Karpas-422 (cell line): ENCODE results near the gene ZC3H18. TPM values are rescaled to one million over a fixed set of nuclear protein-coding genes. Genes with fewer than 3 reads are reported as not detected.

Experiments
- DNase-seq: peaks from one replicate; pipeline ENCODE4 v3.0.0-alpha.2; 2015
- H2AFZ ChIP-seq: fragments of 200-600 bp; sonication (generic); 2 replicates; pipeline ENCODE4 v1.6.1; 2014; ENCODE audit warnings: antibody characterized with exemption, low read length, mixed read lengths
- H3K27ac ChIP-seq: fragments of 200-600 bp; sonication (generic); 2 replicates; pipeline ENCODE4 v1.5.1; 2014; ENCODE audit warnings: mild to moderate bottlenecking, low read length, moderate library complexity
- H3K27me3 ChIP-seq: fragments of 200-600 bp; sonication (generic); 2 replicates; pipeline ENCODE4 v1.6.1; 2014; ENCODE audit warnings: low read length, mixed read lengths
- H3K36me3 ChIP-seq: fragments of 200-600 bp; sonication (generic); 2 replicates; pipeline ENCODE4 v1.6.1; 2014; ENCODE audit warnings: low read length, mixed read lengths; ENCODE audit not compliant: insufficient read depth
- H3K4me1 ChIP-seq: fragments of 200-600 bp; sonication (generic); 2 replicates; pipeline ENCODE4 v1.6.1; 2014; ENCODE audit warnings: mild to moderate bottlenecking, low read length, mixed read lengths
- H3K4me2 ChIP-seq: fragments of 200-600 bp; sonication (generic); 2 replicates; pipeline ENCODE4 v1.6.1; 2014; ENCODE audit warnings: low read length, low read depth, mild to moderate bottlenecking; ENCODE audit not compliant: poor library complexity, severe bottlenecking
- H3K4me3 ChIP-seq: fragments of 200-600 bp; sonication (generic); 2 replicates; pipeline ENCODE4 v1.5.1; 2014; ENCODE audit warnings: mild to moderate bottlenecking, antibody characterized with exemption, low read length, mixed read lengths
- H3K79me2 ChIP-seq: fragments of 200-600 bp; sonication (generic); 2 replicates; pipeline ENCODE4 v1.6.1; 2014; ENCODE audit warnings: mild to moderate bottlenecking, low read length, mixed read lengths
- H3K9ac ChIP-seq: fragments of 200-600 bp; sonication (generic); 2 replicates; pipeline ENCODE4 v1.6.0; 2014; ENCODE audit warnings: low read length
- H3K9me2 ChIP-seq: fragments of 200-600 bp; sonication (generic), shearing (Covaris generic); replicated peaks from 2 replicates; pipeline ENCODE4 v1.6.0; 2014; ENCODE audit warnings: mild to moderate bottlenecking, low read length, moderate library complexity; ENCODE audit not compliant: insufficient read depth
- H3K9me3 ChIP-seq: fragments of 300-700, 200-600 bp; sonication (generic); 2 replicates; pipeline ENCODE4 v1.6.1; 2014; ENCODE audit warnings: low read length, mixed read lengths
- H4K20me1 ChIP-seq: fragments of 200-600 bp; sonication (generic); 2 replicates; pipeline ENCODE4 v1.6.1; 2014; ENCODE audit warnings: mild to moderate bottlenecking, antibody characterized with exemption, low read length, low read depth; ENCODE audit not compliant: insufficient read depth
- total RNA-seq: library from RNA; depleted of rRNA; stranded (reverse); fragments of >200 nt; shearing (Covaris generic); gene quantifications from 2 replicates; pipeline ENCODE4 v1.2.3, GENCODE V29; 2014; ENCODE audit warnings: low replicate concordance

ZC3H18 gene
- total RNA-seq, 1 experiment from 2014 or later: 8.3 TPM

- H3K27ac ChIP-seq: no peak overlapping the region
- no peaks in the 10 kb centered on the region for H3K9me3 ChIP-seq
- H3K9me2 ChIP-seq: no peaks in the 10 kb centered on the region
- H3K36me3 ChIP-seq: no peaks in the 10 kb centered on the region; the same call in 1 of the 2 replicates
- H3K79me2 ChIP-seq: no peaks in the 10 kb centered on the region
- H3K4me3 ChIP-seq: no peak overlapping the region
- no peak for DNase-seq
- H2AFZ ChIP-seq: no peak overlapping the region
- H3K4me2 ChIP-seq: no peak overlapping the region
- H3K9ac ChIP-seq: no peak overlapping the region
- H4K20me1 ChIP-seq: peaks cover 25% of the 10 kb centered on the region; the same call in 1 of the 2 replicates
- no peaks in the 10 kb centered on the region for H3K27me3 ChIP-seq
- H3K4me1 ChIP-seq: peaks cover 28% of the 10 kb centered on the region
Observed at GRCh38 chr16:88632587-88632930, 62.4 kb downstream of the ZC3H18 start.

DNA sequence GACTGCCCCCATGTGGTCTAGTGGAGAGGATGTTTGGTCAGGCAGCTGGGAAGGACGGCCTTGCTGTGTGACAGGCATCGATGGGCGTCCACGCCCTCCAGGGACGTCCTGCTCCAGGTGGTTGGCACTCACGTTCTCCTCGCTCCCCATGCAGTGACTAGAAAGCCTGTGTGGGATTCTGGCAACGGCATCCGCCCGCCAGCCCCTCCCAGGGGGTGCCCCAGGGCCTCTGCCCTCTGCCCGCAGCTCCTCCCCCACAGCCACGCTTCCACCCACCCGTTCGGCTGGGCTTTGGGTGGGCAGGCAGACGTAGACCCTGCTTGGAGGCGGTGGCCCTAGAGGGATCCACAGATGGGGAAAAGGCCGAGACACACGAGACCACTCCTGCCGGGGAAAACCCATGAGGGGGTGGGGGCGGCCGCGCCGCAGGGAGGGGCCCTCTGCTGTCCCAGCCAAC is 63.5 kb downstream of the ZC3H18 start:
- peaks cover 28% of the 10 kb centered on the region for H3K4me1 ChIP-seq
- no peaks in the 10 kb centered on the region for H3K9me2 ChIP-seq
- H3K27me3 ChIP-seq: no peaks in the 10 kb centered on the region
- H3K4me3 ChIP-seq: peak overlapping the region; percentile 31; the same call in 1 of the 2 replicates
- H3K4me2 ChIP-seq: peak overlapping the region; percentile 54
- no peaks in the 10 kb centered on the region for H3K9me3 ChIP-seq
- DNase-seq: peak; percentile 67
- H2AFZ ChIP-seq: no peak overlapping the region
- 0 out of 2 replicates have a peak overlapping the region, but pooled peaks have one; percentile 19 for H3K9ac ChIP-seq
- no peak overlapping the region for H3K27ac ChIP-seq
- peaks cover 30% of the 10 kb centered on the region for H4K20me1 ChIP-seq
- no peaks in the 10 kb centered on the region for H3K79me2 ChIP-seq
- no peaks in the 10 kb centered on the region; the same call in 1 of the 2 replicates for H3K36me3 ChIP-seq

DNA sequence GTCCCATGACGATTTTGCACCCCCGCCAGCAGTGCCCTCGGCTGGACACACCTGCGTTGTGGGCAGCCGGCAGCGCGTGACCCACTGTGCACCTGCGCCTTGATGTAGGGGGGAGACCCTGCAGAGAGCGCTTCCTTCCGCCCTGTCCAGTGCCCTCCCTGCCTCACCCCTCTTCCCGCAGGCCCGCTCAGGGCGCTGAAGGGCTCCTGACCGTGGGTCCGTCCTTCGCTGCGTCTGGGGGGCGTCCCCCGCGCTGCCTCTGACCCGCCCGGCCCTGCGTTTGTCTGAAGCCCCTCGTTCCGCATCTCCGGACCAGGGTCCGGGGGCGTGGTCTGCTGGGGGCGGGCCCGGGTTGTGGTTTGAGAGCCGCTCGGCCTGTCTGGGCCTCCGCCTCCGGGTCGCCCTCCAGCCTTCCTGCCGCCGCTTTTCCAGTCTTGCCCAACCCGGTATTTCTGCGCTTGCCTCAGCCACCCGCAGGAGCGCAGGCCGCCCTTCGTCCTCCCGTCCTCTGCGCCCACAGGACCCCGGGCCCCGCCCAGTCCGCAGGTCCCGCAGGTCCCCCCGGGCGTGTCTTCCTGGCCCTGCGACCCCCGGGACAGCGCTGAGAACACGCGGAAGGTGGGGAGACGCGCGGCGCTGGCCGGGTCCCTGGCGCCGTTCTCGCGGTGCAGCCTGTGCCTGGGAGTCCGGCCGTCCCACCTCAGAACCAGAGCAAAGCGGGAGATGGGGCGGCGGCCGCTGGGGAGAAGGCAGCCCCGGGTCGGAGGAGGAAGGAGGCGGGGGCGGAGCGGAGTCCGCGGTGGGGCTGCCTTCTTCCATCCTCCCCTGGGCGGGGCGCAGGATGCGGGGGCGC is 64.2 kb downstream of the ZC3H18 start:
- H3K9me3 ChIP-seq: no peaks in the 10 kb centered on the region
- peaks cover 35% of the 10 kb centered on the region for H4K20me1 ChIP-seq
- no peaks in the 10 kb centered on the region for H3K27me3 ChIP-seq
- H3K79me2 ChIP-seq: no peaks in the 10 kb centered on the region
- no peak overlapping the region for H2AFZ ChIP-seq
- H3K9ac ChIP-seq: peak overlapping the region; percentile 28
- peaks cover 34% of the 10 kb centered on the region for H3K4me1 ChIP-seq
- H3K4me3 ChIP-seq: peak overlapping the region; percentile 31; the same call in 1 of the 2 replicates
- DNase-seq: peak; percentile 66
- no peak overlapping the region for H3K27ac ChIP-seq
- peak overlapping the region; percentile 54 for H3K4me2 ChIP-seq
- no peaks in the 10 kb centered on the region for H3K9me2 ChIP-seq
- H3K36me3 ChIP-seq: no peaks in the 10 kb centered on the region; the same call in 1 of the 2 replicates

- Histone ChIP-seq H2AFZ (no peak overlapping the region), H3K27ac (no peak overlapping the region), H3K9me3 (no peaks in the 10 kb centered on the region), H3K9me2 (no peaks in the 10 kb centered on the region), H3K4me2 (peak overlapping the region; percentile 54), H3K36me3 (no peaks in the 10 kb centered on the region; the same call in 1 of the 2 replicates), H3K4me3 (no peak overlapping the region), H4K20me1 (peaks cover 42% of the 10 kb centered on the region), H3K9ac (no peak overlapping the region), H3K27me3 (no peaks in the 10 kb centered on the region), H3K79me2 (no peaks in the 10 kb centered on the region), H3K4me1 (peaks cover 42% of the 10 kb centered on the region)
- peak; percentile 45 for DNase-seq
Observed at GRCh38 chr16:88634994-88635670, 64.9 kb downstream of the ZC3H18 start.

DNA sequence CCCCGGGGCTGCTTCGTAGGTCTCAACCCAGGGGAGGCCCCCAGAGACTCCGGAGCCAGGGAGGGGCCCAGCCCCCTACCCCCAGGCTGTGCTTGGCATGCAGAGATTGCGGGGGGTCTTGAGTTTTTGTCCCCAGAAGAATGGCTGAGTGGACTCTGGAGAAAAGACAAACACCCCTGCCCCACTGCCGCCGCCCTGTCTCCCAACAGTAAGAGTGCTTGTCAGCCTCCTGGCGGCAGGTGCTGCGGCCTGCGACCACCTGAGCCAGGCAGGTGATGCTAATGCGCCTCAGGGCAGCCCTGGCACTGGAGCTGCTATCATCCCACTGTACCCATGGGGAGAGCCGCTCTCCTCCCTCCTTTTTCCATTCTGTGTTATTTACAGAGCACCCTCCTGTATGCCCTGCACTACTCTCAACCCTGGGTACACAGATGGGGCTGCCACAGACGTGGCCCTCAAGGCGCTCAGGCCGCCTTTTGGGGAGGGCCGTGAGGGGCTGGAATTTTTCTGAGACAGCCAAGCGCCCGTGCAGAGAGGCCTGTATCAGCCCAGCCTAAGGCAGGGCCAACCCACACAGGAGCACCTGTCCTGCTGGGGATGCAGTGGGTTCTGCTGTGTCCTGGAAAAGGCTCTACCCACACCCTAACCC is 65.6 kb downstream of the ZC3H18 start:
- Histone ChIP-seq H3K4me1 (peaks cover 49% of the 10 kb centered on the region), H4K20me1 (peaks cover 47% of the 10 kb centered on the region), H3K36me3 (no peaks in the 10 kb centered on the region), H3K9me2 (no peaks in the 10 kb centered on the region), H3K4me3 (no peak overlapping the region), H2AFZ (no peak overlapping the region), H3K27me3 (no peaks in the 10 kb centered on the region), H3K4me2 (no peak overlapping the region), H3K9me3 (no peaks in the 10 kb centered on the region), H3K27ac (no peak overlapping the region), H3K79me2 (no peaks in the 10 kb centered on the region), H3K9ac (no peak overlapping the region)
- DNase-seq: no peak

- no peak overlapping the region for H3K9ac ChIP-seq
- no peaks in the 10 kb centered on the region for H3K9me2 ChIP-seq
- H4K20me1 ChIP-seq: peaks cover 52% of the 10 kb centered on the region
- H3K79me2 ChIP-seq: no peaks in the 10 kb centered on the region
- H3K4me3 ChIP-seq: no peak overlapping the region
- no peak overlapping the region for H3K27ac ChIP-seq
- H3K36me3 ChIP-seq: no peaks in the 10 kb centered on the region
- H2AFZ ChIP-seq: no peak overlapping the region
- no peak for DNase-seq
- H3K27me3 ChIP-seq: no peaks in the 10 kb centered on the region
- no peaks in the 10 kb centered on the region for H3K9me3 ChIP-seq
- H3K4me1 ChIP-seq: peaks cover 53% of the 10 kb centered on the region
- no peak overlapping the region for H3K4me2 ChIP-seq
Observed at GRCh38 chr16:88636488-88637265, 66.5 kb downstream of the ZC3H18 start.

DNA sequence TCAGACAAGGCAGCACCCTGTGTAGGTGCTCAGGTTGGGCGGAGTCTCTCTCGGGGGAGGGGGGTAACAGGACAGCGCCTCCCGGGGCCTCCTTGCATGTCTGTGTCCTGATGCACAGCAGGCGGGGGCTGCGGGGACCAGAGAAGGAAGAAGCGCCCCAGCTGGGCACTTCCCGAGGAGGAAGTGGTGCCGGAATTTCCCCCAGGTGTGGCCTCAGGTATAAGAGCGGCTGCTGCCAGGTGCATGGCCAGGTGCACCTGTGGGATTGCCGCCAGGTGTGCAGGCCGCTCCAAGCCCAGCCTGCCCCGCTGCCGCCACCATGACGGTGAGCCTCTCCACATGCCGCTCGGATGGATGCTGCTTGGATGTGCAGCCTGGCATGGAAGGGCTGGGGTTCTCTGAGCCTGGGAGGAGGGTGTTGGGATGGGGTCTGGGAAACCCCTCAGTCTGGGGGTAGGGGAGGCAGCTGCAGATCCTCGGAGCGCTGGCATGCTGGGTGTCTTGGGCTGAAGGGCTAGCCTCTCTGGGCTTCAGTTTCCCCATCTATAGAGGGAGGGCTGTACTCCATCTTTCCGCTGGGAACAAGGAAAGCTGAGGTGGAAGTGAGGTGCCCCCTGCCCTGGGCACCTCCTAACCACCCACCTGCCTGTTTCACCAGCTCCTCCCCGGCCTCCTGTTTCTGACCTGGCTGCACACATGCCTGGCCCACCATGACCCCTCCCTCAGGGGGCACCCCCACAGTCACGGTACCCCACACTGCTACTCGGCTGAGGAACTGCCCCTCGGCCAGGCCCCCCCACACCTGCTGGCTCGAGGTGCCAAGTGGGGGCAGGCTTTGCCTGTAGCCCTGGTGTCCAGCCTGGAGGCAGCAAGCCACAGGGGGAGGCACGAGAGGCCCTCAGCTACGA is 68.4 kb downstream of the ZC3H18 start, which contains the start of gene IL17C:
IL17C (plus strand) TSS at position 250 of the 908 bp plus-strand sequence; CDS start at position 320, 70 bp downstream.
- Histone ChIP-seq H2AFZ (no peak within 1 kb of the TSS), H3K27me3 (no peaks in the 10 kb centered on the region), H3K27ac (no peak within 1 kb of the TSS), H3K79me2 (no peaks in the 10 kb centered on the region), H3K9me3 (no peaks in the 10 kb centered on the region), H3K4me3 (no peak within 1 kb of the TSS), H3K9me2 (no peaks in the 10 kb centered on the region), H3K9ac (peak within 1 kb of the TSS; percentile 37; the same call in 1 of the 2 replicates), H3K4me2 (peak within 1 kb of the TSS; percentile 38), H3K4me1 (peaks cover 47% of the 10 kb centered on the region), H3K36me3 (no peaks in the 10 kb centered on the region), H4K20me1 (peaks cover 53% of the 10 kb centered on the region)
- peak; percentile 44 for DNase-seq
